GM21619 (cell line): Measurements from ENCODE around the gene ALOX5.

Source experiments
- ATAC-seq: cut with Tn5 transposase; IDR thresholded peaks from one replicate; pipeline ENCODE4 v1.9.1; 2021; ENCODE audit not compliant: unreplicated experiment

ALOX5 gene

DNA sequence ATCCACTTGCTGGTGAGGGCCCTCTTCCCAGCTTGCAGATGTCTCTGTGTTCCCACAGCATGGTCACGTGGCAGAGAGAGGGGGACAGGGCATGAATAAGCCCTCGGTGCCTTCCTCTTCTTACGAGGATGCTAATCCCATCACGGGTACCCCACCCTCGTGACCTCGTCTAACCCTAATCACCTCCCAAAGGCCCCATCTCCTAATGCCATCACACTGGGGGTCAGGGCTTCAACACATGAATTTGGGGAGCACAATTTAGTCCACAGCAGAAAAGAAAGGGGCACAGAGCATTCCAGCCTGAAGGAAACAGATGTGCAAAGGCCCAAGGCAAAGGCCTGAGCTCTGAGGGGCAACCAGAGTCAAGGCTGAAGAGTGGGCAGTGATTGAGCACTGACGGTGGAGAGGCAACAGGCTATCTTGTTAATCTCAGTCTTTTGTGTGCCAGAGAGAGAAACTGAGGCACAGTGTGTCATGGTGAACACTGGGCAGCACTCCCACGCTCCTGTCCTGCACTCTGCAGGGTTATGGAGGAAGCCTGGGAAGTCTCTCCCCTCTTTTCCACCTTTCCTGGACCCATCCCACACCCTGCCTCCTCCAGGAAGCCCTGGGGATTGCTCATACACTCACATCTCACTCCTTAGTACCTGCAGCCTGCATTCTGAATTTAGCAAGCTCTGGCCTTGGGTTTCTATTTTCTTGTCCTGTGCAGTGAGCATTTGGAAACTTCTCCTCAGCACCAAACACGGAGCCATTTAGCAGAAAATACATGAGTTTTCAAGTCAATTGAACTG lies 49.0 kb downstream of the ALOX5 start:
- ATAC-seq = no peak

DNA sequence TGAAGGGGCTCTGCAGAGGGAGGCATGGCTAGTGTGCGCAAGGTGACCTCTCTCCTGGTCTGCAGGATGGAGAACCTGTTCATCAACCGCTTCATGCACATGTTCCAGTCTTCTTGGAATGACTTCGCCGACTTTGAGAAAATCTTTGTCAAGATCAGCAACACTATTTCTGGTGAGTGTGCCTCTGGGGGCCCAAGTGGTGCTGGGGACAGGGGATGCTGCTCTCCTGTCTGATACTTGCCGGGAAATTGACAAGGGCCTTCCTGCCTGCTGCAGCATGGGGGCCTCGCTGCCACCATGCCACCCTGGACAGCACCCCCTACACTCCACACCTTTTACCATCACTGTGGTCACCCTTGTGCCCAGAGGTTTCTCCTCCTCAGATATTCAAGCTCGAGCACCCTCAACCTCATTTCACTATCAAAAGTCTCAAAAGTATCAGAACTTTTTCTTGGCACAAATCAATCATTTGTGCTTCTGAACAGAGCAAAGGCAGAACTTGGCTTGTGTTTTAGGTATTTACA lies 50.0 kb downstream of the ALOX5 start:
- ATAC-seq = no peak

DNA sequence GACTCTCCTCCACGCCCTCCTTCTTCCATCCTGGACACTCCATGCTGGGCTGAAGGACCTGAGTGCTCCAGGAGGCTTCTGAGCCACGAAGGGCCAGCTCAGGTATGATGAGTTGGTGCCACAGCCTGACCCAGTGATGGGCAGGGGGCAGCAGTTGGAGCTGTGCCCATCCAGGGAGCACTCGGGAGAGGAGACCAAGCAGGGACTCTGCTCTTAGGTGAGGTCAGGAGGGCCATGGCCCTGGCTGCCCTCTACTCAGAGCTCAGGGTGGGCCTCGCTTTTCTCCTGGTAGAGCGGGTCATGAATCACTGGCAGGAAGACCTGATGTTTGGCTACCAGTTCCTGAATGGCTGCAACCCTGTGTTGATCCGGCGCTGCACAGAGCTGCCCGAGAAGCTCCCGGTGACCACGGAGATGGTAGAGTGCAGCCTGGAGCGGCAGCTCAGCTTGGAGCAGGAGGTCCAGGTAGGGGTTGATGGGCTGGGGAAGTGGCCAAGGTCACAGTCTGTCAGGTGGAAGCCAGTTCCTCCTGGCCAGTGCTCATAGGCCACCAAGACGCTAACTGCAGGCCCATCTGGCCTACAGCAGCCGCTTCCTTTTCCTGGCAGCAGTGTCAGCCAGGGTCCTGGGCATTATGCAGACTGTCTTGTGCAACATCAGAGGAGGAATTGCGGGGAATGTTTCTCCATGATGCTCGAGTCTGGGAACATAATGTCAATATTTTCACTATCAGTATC lies 50.8 kb downstream of the ALOX5 start:
- ATAC-seq = no peak

DNA sequence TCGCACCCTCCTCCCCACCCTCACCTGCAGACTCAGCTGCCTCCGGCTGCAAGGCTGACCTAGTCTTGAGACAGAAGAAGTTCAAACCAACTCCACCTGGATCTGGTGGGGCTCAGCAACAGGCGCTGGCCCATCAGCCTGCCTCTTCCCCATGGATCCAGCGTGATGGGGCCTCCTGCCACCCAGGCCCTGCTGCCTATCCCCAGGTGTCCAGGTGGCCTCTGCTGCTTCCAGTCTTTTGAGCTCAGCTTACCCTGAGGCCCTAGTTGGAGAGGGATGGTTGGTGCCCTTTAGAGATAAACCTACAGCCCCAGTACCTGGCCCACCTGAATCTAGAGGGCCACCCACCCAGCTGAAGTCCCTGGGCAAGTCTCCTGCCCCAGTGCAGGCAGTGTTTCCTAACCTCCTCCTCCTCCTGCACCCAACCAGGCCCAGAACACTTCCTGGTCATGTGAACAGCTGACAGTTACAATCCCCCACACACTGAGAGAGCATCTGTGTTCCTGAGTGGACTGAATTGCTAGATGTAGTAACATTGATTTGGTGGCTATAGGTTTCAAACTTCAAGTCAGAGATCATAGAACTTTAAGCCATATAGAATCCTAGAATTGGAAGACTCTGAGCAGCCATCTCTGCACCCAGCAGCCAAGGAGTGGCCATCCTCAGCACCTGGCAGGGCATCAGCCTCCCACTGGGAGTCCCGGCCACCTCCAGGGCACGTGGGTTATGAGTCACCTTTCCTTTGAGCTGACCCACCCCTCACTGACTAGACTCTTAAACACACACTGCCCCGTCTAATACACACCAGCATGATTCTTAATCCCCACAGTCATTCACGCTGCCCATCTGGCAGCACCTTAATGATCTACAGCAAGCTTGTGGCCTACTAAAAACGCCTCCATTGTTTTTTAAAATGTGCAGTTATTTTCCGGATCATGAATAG lies 51.9 kb downstream of the ALOX5 start:
- ATAC-seq = no peak

DNA sequence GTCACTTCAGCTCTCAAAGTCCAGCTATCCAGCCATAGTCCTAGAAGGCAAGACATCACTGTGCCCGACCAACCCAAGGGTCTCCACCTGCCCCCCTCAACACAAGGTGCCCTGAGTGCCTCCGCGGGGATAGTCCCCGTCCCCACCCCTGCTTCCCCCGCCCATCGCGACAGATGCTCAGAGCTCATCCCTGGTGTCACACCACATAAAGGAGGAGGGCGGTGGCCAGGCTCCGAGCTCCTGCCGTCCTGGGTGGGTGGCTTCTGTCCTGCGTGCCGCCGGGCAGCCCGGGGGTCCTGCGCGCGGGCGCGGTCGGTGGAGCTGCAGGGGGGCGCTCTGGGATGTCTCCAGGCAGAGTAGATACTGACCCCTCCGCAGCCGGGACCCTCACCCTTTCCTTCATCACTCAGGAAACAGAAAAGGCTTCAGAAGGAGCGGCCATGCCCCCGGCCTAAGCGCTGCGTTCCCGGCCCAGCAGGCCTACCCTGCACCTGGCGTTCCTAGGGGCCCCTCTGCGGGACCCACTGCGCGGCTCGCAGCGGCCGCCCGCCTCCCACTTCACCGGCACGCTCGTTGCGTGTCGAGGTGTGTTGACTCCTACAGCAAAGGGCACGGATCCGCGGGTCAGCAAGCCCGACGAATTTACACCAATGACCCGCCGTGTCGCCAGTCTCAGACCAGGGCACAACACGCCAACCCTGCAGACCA lies 53.4 kb downstream of the ALOX5 start:
- ATAC-seq = no peak

DNA sequence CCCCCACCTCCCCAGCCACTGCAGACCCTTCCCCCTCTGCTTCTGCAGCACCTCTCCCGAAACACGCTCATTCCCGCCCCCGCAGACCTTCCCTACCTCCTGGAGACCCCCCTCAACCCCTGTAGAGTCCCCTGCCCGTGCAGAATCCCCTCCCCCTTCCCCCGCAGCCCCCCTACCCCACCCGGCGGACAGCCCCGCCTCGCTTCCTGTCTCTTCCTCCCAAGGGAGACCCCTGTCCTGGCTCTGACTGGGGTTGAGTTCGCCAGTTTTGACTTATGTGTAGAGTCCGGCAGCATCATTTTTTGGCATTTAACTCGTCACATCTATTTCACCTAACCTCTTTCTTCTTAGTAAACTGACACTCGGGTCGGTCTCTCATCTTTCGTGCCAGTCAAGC lies 54.0 kb downstream of the ALOX5 start:
- no peak for ATAC-seq

DNA sequence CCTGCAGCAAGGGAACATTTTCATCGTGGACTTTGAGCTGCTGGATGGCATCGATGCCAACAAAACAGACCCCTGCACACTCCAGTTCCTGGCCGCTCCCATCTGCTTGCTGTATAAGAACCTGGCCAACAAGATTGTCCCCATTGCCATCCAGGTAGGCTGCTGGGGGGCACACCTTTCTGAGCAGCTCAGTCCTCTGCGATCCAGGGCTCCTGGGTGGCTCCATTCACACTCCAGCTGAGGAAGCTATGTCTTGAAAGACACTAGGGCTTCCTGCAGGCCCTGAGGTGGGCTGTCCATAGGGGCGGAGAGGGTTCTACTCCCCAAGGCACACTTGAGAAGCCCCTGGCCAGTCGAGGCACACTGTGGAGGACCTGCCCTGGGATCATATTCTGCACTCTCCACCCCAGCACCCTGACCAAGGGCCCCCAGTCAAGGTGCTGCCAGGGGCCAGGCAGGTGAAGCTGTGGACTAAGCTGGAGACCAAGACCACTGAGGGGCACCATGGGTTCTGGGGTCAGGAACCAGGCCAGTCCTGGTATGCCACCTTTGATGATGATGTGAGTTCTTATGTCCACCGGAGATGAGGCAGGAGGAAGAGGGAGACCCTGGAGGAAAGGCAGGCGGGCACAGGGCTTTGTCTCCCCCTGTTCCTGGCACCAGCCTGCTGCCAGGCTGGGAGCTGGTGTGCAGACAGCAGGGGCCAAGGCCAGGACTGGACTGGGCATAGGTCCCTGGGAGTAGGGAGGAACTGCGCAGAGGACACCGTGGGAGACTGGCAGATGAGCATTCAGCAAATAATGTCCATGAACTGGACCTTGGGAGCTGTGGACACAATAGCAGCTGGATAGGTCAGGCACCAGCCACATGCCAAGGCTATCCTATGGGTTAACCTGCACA lies 54.8 kb downstream of the ALOX5 start:
- ATAC-seq = no peak

DNA sequence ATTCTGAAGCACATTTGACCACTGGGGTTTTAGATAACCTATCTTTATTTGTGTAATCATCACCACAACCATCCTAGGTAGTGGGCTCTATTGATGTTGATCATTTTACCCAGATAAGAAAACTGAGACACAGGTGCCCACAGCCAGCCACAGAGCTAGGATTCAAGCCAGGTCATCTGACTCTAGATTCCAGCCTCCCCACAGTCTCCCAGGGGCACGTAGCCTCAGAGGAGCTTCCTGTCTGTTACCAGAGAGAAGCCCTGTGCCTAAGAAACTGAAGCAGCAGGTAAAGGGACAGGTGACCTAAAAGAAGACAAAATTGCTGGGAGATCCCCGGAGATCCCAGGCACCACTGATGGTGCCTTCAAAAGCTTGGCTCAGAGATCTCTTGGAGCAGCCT lies 55.8 kb downstream of the ALOX5 start:
- ATAC-seq = no peak

DNA sequence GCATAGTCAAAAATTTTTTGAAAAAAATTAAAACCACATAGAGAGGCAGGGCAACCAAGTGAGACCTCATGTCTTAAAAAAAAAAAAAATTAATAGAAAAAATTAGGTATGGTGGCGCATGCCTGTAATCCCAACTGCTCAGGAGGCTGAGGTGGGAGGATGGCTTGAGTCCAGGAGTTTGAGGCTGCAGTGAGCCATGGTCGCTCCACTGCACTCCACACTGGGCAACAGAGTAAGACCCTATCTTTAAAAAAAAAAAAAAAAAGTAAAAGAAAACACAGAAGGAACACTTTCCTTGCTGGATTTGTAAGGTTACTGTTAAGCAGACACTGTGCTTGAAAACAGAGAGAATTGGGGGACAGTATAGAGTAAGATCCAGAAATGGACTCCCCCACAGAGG lies 58.1 kb downstream of the ALOX5 start:
- no peak for ATAC-seq

DNA sequence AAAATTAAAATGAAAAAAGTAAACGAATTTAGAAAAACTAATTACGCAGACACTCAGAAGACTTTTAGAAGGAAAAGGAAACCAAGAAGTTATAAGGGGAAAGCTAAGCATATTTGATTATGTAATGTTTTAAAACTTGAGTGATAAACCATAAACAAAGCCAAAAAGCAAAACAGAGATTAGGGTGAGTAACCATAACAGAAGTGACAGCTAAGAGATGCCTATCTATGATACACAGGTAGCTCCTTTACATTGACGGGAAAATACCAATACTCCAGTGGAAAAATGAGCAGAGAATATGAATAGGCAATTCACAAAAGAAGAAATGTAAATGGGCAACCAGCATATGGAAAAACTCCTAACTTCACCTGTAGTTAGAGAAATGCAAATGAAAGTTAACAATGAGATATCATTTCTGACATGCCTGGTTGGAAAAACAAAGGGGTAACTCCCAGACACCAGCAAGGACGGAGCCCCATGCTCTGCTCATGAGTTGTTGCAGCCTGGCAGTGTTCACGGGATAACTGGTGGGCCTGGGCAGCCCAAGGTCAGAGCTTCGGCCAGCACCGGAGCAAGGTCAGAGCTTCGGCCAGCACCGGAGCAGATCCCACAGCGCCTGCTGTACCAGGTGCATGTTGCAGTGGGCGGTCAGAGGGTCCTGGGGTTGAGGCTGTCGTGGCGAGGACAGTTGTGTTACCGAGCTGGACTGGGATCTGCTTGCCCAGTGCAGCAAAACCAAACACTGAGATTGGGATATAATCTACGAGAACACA lies 58.9 kb downstream of the ALOX5 start:
- no peak for ATAC-seq

DNA sequence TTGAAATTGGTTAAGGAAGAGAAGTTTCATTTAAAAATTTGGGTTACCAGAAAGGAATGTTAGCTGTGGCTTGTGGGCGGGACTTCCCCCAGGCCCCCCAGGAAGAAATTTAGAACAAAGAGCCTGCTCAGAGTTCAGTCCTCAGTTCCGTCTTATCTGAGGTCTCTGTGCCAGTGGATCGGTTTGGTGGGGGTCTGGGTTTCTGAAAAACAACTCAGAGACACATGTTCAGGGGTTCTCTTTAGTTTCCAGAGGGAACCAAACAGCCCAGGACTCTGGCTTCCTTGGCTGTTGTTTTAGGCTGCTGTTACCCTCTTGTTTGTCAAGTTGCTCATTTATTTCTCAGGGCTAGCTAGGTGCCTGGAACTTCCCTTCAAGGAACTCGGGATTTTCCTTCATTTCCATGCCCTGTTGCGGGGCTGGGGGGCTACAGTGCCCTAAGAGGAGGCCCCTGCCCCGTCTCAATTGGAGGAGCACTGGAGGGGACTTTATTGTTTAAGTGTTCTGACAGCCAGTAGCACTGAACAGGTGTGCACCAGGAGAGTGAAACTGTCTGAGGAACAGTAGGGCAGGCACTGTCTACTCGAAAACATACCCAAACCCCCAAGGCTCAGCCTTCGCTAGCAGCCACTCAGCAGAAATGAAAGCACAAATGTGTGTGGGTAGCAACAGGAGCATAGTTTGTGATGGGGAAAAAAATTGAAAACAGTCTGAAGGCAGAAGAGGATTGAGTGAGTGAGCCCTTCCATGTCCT lies 59.9 kb downstream of the ALOX5 start:
- ATAC-seq = peak; percentile 90

DNA sequence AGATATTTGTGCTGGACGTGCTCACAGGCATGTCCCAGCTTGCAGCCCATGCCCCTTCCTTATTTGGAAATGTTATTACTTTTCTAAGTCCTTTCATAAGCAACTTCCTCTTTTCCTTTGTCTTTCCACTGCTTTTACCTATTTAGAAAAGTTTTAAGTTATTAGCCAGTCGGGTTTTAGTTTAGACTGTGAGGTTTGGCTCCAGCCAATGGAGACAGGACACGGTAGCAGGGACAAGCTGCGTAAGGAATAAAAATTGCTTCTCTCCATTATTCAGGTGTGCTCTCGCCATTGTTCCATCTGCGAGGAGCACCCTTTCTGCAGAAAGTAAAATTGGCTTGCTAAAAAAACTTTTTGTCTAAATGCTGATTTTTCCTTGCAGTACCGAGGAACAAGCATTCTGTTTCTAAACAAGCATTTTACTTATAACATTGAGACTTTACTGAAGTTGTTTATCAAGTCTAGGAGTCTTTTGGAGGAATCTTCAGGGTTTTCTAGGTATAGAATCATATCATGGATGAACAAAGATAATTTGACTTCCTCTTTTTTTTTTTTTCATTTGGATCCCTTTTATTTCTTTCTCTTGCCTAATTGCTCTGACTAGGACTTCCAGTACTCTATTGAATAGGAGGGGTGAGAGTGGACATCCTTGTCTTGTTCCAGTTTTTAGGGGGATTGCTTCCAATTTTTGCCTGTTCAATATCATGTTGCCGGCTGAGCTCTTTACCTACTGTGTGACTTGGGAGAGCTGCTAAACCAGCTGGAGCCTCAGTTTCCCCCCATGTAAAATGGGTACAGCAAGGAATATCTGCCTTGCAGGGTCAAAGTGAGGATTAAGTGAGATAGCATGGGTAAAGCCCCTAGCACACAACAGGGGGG lies 63.8 kb downstream of the ALOX5 start:
- no peak for ATAC-seq

DNA sequence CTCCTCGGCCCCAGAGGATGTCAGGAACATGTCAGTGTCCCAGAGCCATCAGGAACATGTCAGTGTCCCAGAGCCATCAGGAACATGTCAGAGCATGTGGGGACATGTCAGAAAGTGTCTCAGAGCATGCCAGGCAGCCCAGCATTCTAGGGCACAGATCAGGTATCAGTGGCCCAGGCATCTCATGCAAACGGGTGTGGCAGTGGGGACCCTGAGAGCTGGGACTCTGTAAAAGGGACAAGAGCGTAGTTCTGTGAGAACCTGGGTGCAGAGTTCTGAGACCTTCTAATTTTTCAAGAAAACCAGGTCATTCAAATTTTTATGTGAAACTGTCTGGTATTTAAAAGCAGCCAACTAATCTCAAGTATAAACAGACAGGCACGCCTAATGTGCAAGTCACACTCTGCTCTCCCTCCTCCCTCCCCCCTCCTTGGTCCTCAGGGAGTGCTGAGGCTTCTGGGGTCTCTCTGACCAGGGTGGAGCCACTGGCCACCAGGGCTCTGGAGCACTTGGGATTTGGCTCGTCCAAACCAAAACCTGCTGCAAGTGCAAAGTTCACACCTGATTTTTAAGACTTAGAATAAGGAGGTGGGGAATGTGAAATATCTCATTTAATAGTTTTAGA lies 64.6 kb downstream of the ALOX5 start:
- ATAC-seq = no peak

DNA sequence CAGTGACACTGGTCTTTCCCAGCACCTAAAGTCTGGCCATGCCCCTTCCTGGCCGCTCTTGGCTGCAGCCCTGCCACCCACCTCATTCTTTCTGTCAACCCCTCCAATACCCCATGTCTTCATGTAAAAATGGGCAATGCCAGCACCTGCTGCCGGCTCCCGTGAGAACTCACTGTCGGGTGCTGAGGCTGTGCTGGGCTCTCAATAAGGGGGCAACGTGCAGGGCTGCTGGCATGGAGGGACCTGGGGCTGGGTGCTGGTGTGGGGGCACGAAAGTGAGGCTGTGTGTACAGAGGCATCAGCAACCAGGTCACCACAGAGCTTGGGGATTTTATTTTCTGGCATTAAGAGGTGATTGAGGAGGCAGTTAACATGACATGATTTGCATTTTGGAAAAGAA lies 65.3 kb downstream of the ALOX5 start:
- no peak for ATAC-seq

DNA sequence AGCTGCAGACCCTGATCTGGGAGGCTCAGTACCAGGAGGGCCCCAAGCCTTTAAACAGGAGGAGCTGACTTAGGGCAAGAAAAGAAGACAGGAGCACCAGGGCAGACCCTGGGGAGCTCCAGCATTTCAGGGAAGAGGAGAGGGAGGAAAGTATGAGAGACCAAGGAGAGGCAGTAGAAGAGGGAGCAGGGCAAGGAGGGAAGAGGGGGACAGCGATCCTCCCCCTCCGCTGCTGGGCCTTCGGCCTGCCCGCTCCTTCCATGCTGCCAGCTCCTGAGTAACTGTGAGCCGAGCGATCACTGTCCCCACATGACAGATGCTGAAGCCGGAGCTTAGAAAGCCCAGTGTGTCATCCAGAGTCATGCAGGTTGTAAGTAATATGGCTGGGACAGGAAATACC lies 65.9 kb downstream of the ALOX5 start:
- ATAC-seq = no peak

DNA sequence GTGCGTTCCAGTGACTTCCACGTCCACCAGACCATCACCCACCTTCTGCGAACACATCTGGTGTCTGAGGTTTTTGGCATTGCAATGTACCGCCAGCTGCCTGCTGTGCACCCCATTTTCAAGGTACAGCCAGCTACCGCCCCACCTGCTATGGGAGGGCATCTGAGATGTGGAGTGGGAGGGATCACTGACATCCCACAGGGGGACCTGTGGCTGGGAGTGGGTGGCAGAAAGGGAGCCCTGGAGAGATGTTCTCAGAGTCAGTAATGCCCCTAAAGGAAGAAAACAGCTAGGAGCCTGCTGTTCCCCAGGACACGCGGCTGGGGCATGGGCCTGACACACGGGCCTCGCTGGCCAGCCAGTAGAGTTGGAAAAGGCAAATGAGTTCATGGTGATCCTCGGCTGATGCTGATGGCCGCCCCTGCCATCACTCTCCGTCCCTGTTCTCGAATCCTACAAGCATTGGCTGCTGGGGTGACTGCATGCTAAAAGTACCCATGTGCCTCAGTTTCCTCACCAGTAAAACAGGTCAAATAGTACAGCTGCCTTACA lies 66.6 kb downstream of the ALOX5 start:
- ATAC-seq = no peak
